Measurements from ENCODE around the gene ESYT2. TPM values are rescaled to one million over a fixed set of nuclear protein-coding genes. Genes with fewer than 3 reads are reported as not detected.
"Not testable (repeated sequence)": the region's sequence is repeated elsewhere in the genome, so short reads cannot be mapped to it uniquely, and the experiment has no call there.

The ESYT2 gene
- total and polyA plus RNA-seq, 8 donors: 8.1 to 31.8 (median 27.3) TPM

DNA sequence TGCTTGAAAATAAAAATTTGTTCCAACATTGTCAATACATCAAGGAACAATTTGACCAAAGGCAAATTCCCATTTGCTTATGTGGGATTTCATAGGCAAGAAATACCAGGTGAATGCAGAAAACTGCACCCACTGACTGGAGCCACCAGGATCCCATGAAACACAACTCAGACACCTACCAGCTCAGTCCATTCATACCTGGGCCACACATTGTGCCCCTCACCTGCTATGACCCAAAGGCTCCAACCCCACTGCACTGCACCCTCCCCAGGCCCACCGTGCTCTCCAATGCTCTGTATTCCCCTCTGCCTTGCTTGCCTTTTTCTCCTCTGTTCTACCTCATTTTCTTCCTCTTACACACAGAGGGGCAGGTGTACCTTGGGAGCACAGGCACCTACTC is 130.0 kb downstream of the ESYT2 start:
- Histone ChIP-seq H3K36me3 (no peaks in the 10 kb centered on the region), H3K27me3 (no peaks in the 10 kb centered on the region), H3K4me3 (no peak overlapping the region), H3K9me3 (no peaks in the 10 kb centered on the region), H3K27ac (no peak overlapping the region), H3K4me1 (peaks cover 4 to 7% (median 6%) of the 10 kb centered on the region in 3 donors)
- ATAC-seq (no peak), DNase-seq (no peak), FAIRE-seq (no peak)
- TF ChIP-seq, protein P1, sequence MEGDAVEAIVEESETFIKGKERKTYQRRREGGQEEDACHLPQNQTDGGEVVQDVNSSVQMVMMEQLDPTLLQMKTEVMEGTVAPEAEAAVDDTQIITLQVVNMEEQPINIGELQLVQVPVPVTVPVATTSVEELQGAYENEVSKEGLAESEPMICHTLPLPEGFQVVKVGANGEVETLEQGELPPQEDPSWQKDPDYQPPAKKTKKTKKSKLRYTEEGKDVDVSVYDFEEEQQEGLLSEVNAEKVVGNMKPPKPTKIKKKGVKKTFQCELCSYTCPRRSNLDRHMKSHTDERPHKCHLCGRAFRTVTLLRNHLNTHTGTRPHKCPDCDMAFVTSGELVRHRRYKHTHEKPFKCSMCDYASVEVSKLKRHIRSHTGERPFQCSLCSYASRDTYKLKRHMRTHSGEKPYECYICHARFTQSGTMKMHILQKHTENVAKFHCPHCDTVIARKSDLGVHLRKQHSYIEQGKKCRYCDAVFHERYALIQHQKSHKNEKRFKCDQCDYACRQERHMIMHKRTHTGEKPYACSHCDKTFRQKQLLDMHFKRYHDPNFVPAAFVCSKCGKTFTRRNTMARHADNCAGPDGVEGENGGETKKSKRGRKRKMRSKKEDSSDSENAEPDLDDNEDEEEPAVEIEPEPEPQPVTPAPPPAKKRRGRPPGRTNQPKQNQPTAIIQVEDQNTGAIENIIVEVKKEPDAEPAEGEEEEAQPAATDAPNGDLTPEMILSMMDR (IDR thresholded peaks at IDR 0.05): no peak
- intact Hi-C loops (cut with DNase I): loop anchor here in 1 of 3 donors (5.0 kb wide), 1 partner anchor 278 kb away; no protein-coding TSS in a partner anchor
- WGBS, 2 donors: 0% methylated on average over 1 of the region's 1 CpG

DNA sequence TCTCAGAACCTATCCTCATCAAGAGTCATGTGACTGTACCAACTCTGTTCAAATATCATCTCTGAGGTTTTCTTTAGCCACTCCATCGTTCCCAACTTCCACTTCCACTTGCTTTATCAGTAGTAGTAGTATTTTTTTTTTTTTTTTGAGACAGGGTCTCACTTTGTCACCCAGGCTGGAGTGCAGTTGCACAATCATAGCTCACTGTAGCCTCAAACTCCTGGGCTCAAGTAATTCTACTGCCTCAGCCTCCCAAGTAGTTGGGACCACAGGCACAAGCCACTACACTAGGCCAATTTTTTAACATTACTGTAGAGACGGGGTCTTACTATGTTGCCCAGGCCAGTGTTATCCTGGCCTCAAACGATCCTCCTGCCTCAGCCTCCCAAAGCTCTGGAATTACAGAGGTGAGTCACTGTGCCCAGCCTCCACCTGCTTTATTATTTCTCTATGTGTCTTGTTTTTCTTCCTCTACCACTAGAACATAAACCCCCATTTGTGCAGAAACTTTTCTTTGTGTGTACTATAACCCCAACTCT is 130.6 kb downstream of the ESYT2 start:
- WGBS, 2 donors: 91 to 93% methylated on average over 3 of the region's 3 CpGs
- Histone ChIP-seq H3K9me3 (no peaks in the 10 kb centered on the region), H3K36me3 (no peaks in the 10 kb centered on the region), H3K27me3 (no peaks in the 10 kb centered on the region), H3K4me1 (peaks cover 4 to 7% (median 6%) of the 10 kb centered on the region in 3 donors), H3K4me3 (no peak overlapping the region), H3K27ac (no peak overlapping the region)
- TF ChIP-seq, protein P1 (IDR thresholded peaks at IDR 0.05): no peak
- DNase-seq (no peak), FAIRE-seq (no peak), ATAC-seq (no peak)
- intact Hi-C loops (cut with DNase I): loop anchor here in 1 of 3 donors (5.0 kb wide), 1 partner anchor 279 kb away; no protein-coding TSS in a partner anchor

DNA sequence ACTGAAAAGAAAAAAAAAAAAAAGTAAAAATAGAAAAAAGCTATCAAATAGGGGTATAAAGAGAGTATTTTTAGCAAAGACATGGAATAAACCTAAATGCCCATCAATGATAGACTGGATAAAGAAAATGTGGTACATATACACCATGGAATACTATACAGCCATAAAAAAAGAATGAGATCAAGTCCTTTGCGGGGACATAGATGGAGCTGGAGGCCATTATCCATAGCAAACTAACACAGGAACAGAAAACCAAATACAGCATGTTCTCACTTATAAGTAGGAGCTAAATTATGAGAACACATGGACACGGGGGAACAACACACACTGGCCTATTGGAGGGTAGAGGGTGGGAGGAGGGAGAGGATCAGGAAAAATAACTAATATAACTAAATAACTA is 131.7 kb downstream of the ESYT2 start:
- ATAC-seq, H3K4me3 ChIP-seq, DNase-seq, H3K4me1 ChIP-seq, H3K27ac ChIP-seq, H3K36me3 ChIP-seq, FAIRE-seq, H3K27me3 ChIP-seq, H3K9me3 ChIP-seq: not testable (repeated sequence)
- WGBS, 2 donors: 98% methylated on average over 2 of the region's 2 CpGs
- intact Hi-C loops (cut with DNase I): loop anchor here in 1 of 3 donors (5.0 kb wide), 1 partner anchor 280 kb away; no protein-coding TSS in a partner anchor

DNA sequence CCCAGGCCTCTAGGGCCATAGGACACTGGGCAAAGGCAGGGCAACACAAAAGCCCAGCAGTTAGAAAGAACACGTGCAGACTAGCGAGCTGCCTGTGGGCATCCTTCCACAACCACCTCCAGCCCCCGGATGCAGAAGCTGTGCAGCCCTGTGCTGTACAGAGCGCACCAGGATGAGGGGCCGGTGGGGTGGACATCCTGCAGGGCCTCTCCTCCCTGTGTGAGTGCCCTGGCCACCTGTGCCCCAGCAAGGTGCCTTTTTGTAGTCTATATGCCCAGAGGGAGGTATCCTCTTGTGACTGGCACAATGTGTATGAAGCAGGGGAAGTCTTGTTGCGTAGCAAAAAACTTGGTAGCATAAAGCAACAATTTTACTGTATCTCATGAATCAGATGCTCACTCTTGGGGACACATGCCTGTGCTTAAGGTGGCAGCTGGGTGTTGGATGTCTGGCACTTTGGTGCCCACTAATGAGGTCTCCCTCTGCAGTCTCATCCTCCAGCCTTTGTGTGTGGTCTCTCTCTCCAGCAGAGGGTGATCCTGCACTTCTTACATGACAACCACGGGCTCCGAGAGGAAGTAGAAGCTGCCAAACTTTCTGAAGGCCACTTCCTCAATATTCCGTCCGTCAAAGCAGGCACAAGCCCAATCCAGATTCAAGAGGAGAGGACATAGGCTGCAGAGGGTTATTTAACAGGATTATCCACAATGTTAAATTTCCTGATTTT is 133.4 kb downstream of the ESYT2 start:
- H3K36me3 ChIP-seq: no peaks in the 10 kb centered on the region
- H3K27ac ChIP-seq: peak overlapping the region in 1 of 4 donors; percentile 5
- DNase-seq (peak in 4 of 6 donors; percentile 44 to 70 (median 56)), FAIRE-seq (peak; percentile 88), ATAC-seq (peak; percentile 94 to 100 (median 98))
- WGBS, 2 donors: 53 to 54% methylated on average over 10 of the region's 10 CpGs
- TF ChIP-seq, protein P1 (IDR thresholded peaks at IDR 0.05): peak in 3 of 4 donors; percentile 22 to 32 (median 30)
- H3K4me3 ChIP-seq: no peak overlapping the region
- intact Hi-C loops (cut with DNase I): loop anchor here in 1 of 3 donors (5.0 kb wide), 1 partner anchor 281 kb away; no protein-coding TSS in a partner anchor
- peaks cover 4 to 7% (median 6%) of the 10 kb centered on the region in 3 donors for H3K4me1 ChIP-seq
- H3K27me3 ChIP-seq: no peaks in the 10 kb centered on the region
- H3K9me3 ChIP-seq: no peaks in the 10 kb centered on the region

DNA sequence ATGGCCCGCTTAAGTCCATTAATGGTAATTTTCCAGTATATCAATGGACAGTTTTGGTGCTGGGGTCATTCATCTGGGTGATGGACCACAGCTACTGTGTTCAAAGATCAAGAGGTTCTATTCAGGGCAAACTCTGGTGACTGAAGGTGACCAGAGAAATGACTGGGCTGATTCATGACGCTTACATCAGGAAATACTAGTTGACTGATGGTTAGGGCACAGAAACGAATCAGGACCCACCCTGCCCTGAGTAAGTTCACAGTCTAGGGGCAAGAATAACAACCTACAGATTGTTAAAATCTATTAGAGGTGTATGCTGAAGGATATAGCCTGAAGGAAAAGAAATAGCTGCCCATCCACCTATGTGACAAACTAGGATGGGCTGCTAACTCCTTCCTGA is 134.3 kb downstream of the ESYT2 start:
- DNase-seq (no peak), ATAC-seq (no peak), FAIRE-seq (no peak)
- no peaks in the 10 kb centered on the region for H3K36me3 ChIP-seq
- WGBS, 2 donors: 62 to 66% methylated on average over 3 of the region's 3 CpGs
- H3K4me3 ChIP-seq: no peak overlapping the region
- H3K27me3 ChIP-seq: no peaks in the 10 kb centered on the region
- no peaks in the 10 kb centered on the region for H3K9me3 ChIP-seq
- intact Hi-C loops (cut with DNase I): loop anchor here in 1 of 3 donors (5.0 kb wide), 1 partner anchor 282 kb away; no protein-coding TSS in a partner anchor
- no peak overlapping the region for H3K27ac ChIP-seq
- TF ChIP-seq, protein P1 (IDR thresholded peaks at IDR 0.05): no peak
- peaks cover 4 to 7% (median 6%) of the 10 kb centered on the region in 3 donors for H3K4me1 ChIP-seq

Data from pancreas (tissue), 10 donors.